SK-N-SH treated with all-trans-retinoic acid at 6 μM for 48 hours (cell line): ENCODE measurements around the gene LENEP.

Experiments used
- ATAC-seq: fragments of 200-7000 bp; cut with Tn5 transposase; 3 replicates; pipeline ENCODE4 v1.9.1; 2020; ENCODE audit warnings: mild to moderate bottlenecking, moderate library complexity
- ARNTL ChIP-seq: fragments of 450-650 bp; formaldehyde crosslinking; IDR thresholded peaks from 2 replicates; pipeline ENCODE4 v1.5.0; 2020; ENCODE audit warnings: low read depth, mild to moderate bottlenecking, moderate library complexity, borderline replicate concordance
- CSRNP3 ChIP-seq: fragments of 250-450 bp; sonication (Bioruptor Pico); IDR thresholded peaks from 2 replicates; pipeline ENCODE4 v1.5.1; 2021; ENCODE audit warnings: mild to moderate bottlenecking, moderate library complexity
- ESRRG ChIP-seq: fragments of 250-450 bp; sonication (Bioruptor Pico); IDR thresholded peaks from 2 replicates; pipeline ENCODE4 v1.6.1; 2021; ENCODE audit warnings: mild to moderate bottlenecking
- OSR1 ChIP-seq: fragments of 250-450 bp; sonication (Bioruptor Pico); IDR thresholded peaks from 2 replicates; pipeline ENCODE4 v1.8.0; 2022; ENCODE audit warnings: moderate library complexity, mild to moderate bottlenecking, inconsistent platforms
- SNAI2 ChIP-seq: fragments of 250-450 bp; sonication (Bioruptor Pico); IDR thresholded peaks from 2 replicates; pipeline ENCODE4 v1.5.0; 2020; ENCODE audit warnings: mild to moderate bottlenecking, moderate library complexity
- TCF4 ChIP-seq: fragments of 250-450 bp; sonication (Bioruptor Pico); IDR thresholded peaks from 2 replicates; pipeline ENCODE4 v1.8.0; 2021; ENCODE audit warnings: mild to moderate bottlenecking, moderate library complexity, borderline replicate concordance
- ZC3H10 ChIP-seq: fragments of 250-450 bp; sonication (Bioruptor Pico); IDR thresholded peaks from 2 replicates; pipeline ENCODE4 v1.5.1; 2021; ENCODE audit warnings: mild to moderate bottlenecking, moderate library complexity
- ZFP3 ChIP-seq: fragments of 250-450 bp; sonication (Bioruptor Pico); IDR thresholded peaks from 2 replicates; pipeline ENCODE4 v1.5.0; 2020; ENCODE audit warnings: mild to moderate bottlenecking, moderate library complexity
- ZFP30 ChIP-seq: fragments of 450-650 bp; formaldehyde crosslinking; IDR thresholded peaks from 2 replicates; pipeline ENCODE4 v1.5.0; 2022; ENCODE audit warnings: mild to moderate bottlenecking, moderate library complexity
- ZNF565 ChIP-seq: fragments of 450-650 bp; formaldehyde crosslinking; conservative IDR thresholded peaks from 2 replicates; pipeline ENCODE4 v1.5.0; 2020; ENCODE audit warnings: low read depth, mild to moderate bottlenecking, moderate library complexity
- ZNF70 ChIP-seq: fragments of 450-650 bp; formaldehyde crosslinking; IDR thresholded peaks from 2 replicates; pipeline ENCODE4 v1.5.0; 2020; ENCODE audit warnings: mild to moderate bottlenecking, moderate library complexity
- ZNF8 ChIP-seq: fragments of 450-650 bp; formaldehyde crosslinking; IDR thresholded peaks from 2 replicates; pipeline ENCODE4 v1.5.0; 2020; ENCODE audit warnings: mild to moderate bottlenecking, moderate library complexity
- TF ChIP-seq, protein P1 (sequence below): fragments of 250-450 bp; sonication (Bioruptor Pico); IDR thresholded peaks from 2 replicates; pipeline ENCODE4 v1.8.0; 2020; ENCODE audit warnings: mild to moderate bottlenecking, moderate library complexity, borderline replicate concordance
- TF ChIP-seq, protein P2 (sequence below): fragments of 250-450 bp; sonication (Bioruptor Pico); IDR thresholded peaks from 2 replicates; pipeline ENCODE4 v1.8.0; 2021; ENCODE audit warnings: low read depth, mild to moderate bottlenecking, moderate library complexity, borderline replicate concordance
- TF ChIP-seq, protein P3 (sequence below): fragments of 250-450 bp; sonication (Bioruptor Pico); IDR thresholded peaks from 2 replicates; pipeline ENCODE4 v1.5.1; 2020; ENCODE audit warnings: low read depth, mild to moderate bottlenecking, moderate library complexity

LENEP gene

DNA sequence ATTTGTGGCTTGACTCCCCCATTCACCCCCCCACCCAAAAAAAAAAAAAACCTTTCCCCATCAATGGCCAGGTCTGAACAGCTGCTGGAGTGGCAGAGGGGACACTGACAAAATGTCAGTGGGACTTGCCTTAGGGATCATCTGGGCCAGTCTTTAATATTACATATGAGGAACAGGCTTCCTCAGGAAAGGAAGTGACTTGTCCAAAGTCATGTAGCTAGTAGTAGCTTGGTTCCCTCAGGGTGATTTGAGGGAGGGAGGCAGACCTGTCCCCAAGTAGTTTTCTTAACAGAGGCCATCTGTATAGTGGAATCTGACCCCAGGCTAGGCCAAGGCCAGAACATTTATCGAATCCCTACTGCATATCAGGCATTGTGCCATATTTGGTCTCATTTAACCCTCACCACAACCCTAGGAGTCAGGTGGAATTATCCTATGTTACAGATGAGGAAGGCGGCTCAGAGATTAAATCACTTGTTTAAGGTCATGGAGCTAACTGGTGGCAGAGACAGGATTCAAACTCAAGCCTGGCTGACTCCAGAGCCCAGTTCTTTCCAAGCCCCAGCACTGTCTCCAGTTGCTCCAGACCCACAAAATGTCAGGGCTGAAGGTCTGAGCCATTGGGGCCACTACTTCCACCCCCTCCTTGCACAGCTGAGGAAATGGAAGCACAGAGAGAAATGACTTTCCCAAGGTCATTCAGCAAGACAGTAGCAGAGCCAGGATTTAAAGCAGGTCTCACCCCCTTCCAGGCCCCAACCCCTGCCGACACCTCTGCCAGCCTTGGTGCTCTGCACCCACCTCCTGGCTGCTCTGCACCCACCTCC lies 19.6 kb downstream of the LENEP start (continued):
- no peak for TF ChIP-seq ZFP30 (CRISPR knock-in tag)
- no peak for TF ChIP-seq ZNF8 (CRISPR knock-in tag)
- TF ChIP-seq ARNTL (CRISPR knock-in tag) = no peak
- TF ChIP-seq SNAI2 = no peak
- TF ChIP-seq, all 23 proteins: peak for 0

GRCh38 chr1:155013632-155014031 lies 20.2 kb downstream of the LENEP start:
- no peak for ATAC-seq
- TF ChIP-seq ZFP30 (CRISPR knock-in tag) (no peak), ESRRG (CRISPR knock-in tag) (no peak)

DNA sequence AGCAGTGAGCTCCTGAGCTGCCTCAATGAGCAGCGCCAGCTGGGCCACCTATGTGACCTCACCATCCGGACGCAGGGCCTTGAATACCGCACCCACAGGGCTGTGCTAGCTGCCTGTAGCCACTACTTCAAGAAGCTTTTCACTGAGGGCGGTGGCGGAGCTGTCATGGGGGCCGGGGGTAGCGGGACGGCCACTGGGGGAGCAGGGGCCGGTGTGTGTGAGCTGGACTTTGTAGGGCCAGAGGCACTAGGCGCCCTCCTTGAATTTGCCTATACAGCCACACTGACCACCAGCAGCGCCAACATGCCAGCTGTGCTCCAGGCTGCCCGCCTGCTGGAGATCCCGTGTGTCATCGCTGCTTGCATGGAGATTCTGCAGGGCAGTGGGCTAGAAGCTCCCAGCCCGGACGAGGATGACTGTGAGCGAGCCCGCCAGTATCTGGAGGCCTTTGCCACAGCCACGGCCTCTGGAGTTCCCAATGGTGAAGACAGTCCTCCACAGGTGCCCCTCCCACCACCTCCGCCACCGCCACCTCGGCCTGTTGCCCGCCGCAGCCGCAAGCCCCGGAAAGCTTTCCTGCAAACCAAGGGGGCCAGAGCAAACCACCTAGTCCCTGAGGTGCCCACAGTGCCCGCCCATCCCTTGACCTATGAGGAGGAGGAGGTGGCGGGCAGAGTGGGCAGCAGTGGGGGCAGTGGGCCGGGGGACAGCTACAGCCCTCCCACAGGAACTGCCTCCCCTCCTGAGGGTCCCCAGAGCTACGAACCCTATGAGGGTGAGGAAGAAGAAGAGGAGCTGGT lies 21.5 kb downstream of the LENEP start:
- TF ChIP-seq OSR1 (CRISPR knock-in tag) = no peak
- TF ChIP-seq ESRRG (CRISPR knock-in tag) = no peak
- ATAC-seq = no peak

GRCh38 chr1:155015527-155016230 lies 22.3 kb downstream of the LENEP start:
- TF ChIP-seq ZNF70 (no peak), ZC3H10 (CRISPR knock-in tag) (no peak), ZNF565 (CRISPR knock-in tag) (no peak), ZFP30 (CRISPR knock-in tag) (no peak)
- ATAC-seq = no peak

GRCh38 chr1:155016231-155016831 lies 22.9 kb downstream of the LENEP start:
- TF ChIP-seq ARNTL (CRISPR knock-in tag) = no peak
- TF ChIP-seq OSR1 (CRISPR knock-in tag) = no peak
- TF ChIP-seq, protein P1, sequence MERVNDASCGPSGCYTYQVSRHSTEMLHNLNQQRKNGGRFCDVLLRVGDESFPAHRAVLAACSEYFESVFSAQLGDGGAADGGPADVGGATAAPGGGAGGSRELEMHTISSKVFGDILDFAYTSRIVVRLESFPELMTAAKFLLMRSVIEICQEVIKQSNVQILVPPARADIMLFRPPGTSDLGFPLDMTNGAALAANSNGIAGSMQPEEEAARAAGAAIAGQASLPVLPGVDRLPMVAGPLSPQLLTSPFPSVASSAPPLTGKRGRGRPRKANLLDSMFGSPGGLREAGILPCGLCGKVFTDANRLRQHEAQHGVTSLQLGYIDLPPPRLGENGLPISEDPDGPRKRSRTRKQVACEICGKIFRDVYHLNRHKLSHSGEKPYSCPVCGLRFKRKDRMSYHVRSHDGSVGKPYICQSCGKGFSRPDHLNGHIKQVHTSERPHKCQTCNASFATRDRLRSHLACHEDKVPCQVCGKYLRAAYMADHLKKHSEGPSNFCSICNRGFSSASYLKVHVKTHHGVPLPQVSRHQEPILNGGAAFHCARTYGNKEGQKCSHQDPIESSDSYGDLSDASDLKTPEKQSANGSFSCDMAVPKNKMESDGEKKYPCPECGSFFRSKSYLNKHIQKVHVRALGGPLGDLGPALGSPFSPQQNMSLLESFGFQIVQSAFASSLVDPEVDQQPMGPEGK (CRISPR knock-in tag) = no peak
- no peak for TF ChIP-seq SNAI2
- no peak for TF ChIP-seq TCF4 (CRISPR knock-in tag)
- TF ChIP-seq, protein P2, sequence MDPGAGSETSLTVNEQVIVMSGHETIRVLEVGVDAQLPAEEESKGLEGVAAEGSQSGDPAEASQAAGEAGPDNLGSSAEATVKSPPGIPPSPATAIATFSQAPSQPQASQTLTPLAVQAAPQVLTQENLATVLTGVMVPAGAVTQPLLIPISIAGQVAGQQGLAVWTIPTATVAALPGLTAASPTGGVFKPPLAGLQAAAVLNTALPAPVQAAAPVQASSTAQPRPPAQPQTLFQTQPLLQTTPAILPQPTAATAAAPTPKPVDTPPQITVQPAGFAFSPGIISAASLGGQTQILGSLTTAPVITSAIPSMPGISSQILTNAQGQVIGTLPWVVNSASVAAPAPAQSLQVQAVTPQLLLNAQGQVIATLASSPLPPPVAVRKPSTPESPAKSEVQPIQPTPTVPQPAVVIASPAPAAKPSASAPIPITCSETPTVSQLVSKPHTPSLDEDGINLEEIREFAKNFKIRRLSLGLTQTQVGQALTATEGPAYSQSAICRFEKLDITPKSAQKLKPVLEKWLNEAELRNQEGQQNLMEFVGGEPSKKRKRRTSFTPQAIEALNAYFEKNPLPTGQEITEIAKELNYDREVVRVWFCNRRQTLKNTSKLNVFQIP (CRISPR knock-in tag) = no peak
- TF ChIP-seq, protein P3, sequence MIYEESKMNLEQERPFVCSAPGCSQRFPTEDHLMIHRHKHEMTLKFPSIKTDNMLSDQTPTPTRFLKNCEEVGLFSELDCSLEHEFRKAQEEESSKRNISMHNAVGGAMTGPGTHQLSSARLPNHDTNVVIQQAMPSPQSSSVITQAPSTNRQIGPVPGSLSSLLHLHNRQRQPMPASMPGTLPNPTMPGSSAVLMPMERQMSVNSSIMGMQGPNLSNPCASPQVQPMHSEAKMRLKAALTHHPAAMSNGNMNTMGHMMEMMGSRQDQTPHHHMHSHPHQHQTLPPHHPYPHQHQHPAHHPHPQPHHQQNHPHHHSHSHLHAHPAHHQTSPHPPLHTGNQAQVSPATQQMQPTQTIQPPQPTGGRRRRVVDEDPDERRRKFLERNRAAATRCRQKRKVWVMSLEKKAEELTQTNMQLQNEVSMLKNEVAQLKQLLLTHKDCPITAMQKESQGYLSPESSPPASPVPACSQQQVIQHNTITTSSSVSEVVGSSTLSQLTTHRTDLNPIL (CRISPR knock-in tag) = no peak
- TF ChIP-seq ZNF565 (CRISPR knock-in tag) = no peak
- no peak for TF ChIP-seq ZFP3
- TF ChIP-seq CSRNP3 (CRISPR knock-in tag) = no peak
- no peak for ATAC-seq
